A673 (cell line): ENCODE measurements around the gene ARHGEF1.

ENCODE experiments used
- EZH2 ChIP-seq: fragments of 200-600 bp; sonication (generic); IDR thresholded peaks from 2 replicates; pipeline ENCODE4 v1.6.1; 2017; ENCODE audit warnings: borderline replicate concordance, low read depth, mild to moderate bottlenecking, mixed read lengths, antibody characterized with exemption, low read length; ENCODE audit not compliant: poor library complexity, severe bottlenecking
- TF ChIP-seq, protein P1 (sequence below): fragments of 300-800, 200-600 bp; sonication (generic); conservative IDR thresholded peaks from 2 replicates; pipeline ENCODE4 v1.5.1; 2017; ENCODE audit warnings: low read depth, mild to moderate bottlenecking, antibody characterized with exemption, low read length, moderate library complexity, mixed read lengths

DNA sequence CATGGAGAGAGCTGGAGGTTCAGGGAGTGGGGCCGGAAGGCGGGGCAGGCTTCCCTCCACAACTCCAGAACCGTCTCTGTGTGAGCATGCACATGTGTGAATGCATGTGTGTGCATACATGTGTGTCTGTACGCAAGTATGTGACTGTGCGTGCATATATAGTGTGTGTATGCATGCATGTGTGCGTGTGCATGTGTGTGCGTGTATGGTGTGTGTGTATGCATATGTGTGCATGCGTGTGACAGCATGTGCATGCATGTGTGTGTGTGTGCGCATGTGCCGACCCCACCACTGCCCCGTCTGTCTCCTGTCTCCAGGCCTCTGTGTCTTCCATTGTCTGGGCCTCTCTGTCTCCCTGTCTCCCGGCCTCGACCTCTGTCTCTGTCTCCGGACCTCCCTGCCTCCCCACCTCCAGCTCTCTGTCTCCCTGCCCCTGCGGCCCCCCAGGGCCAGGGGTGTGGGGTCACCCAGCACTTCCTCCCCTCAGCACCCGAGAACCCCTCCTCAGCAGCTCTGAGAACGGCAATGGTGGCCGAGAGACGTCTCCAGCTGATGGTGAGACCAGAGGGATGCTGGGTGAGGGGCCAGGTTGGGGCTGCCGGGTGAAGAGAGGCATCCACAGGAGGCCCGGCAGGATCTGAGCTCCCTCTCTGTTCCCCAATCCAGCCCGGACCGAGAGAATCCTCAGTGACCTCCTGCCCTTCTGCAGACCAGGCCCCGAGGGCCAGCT lies 22.5 kb downstream of the ARHGEF1 start:
- TF ChIP-seq, protein P1, sequence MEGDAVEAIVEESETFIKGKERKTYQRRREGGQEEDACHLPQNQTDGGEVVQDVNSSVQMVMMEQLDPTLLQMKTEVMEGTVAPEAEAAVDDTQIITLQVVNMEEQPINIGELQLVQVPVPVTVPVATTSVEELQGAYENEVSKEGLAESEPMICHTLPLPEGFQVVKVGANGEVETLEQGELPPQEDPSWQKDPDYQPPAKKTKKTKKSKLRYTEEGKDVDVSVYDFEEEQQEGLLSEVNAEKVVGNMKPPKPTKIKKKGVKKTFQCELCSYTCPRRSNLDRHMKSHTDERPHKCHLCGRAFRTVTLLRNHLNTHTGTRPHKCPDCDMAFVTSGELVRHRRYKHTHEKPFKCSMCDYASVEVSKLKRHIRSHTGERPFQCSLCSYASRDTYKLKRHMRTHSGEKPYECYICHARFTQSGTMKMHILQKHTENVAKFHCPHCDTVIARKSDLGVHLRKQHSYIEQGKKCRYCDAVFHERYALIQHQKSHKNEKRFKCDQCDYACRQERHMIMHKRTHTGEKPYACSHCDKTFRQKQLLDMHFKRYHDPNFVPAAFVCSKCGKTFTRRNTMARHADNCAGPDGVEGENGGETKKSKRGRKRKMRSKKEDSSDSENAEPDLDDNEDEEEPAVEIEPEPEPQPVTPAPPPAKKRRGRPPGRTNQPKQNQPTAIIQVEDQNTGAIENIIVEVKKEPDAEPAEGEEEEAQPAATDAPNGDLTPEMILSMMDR: no peak
- no peak for TF ChIP-seq EZH2
